ENCODE measurements around the gene SEZ6L2. TPM values are rescaled to one million over a fixed set of nuclear protein-coding genes. Genes with fewer than 3 reads are reported as not detected.

Gene SEZ6L2
- total and polyA plus RNA-seq, 9 of the 15 experiments (the other 6 are each of a cell fraction or from before 2014, with no cell fraction given), result 0.10 to 2.1 (median 0.72) TPM

DNA sequence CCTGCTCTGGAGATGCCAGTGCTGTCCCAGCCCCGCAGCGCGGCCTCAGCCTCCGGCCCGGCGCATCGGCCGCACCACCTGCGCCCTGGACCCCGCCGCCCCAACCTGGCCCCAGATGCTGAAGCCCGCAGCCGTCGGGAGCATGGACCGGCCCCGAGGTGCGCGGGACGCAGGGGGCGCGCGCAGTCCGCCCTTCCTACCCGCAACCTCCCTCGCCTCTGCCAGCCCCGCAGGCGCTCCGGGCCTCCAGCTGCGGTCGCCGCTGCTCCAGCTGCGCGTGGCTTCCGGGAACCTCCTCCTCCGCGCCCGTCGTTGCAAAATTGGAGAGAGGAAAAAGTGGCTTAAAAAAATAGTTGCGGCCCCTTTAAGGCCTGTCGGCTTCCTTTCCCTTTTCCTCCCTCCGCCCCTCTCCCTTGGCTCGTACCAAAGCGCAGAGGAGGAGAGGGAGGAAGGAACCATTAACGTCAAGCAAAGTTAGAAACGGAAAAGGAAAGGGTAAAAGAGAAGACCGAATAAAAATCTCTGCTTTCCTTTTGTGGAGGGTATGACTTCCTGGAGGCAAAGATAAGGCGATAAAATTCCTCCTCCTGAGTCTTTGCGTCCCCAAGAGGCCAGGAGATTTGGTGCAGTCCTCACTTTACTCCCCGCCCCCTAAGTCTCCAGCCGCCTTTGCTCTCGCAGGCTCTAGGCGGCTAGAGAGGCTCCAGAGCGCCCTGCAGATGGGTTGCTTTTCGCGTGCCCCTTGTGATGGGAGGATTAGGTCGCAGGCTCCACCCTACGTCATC, 36.3 kb downstream of the SEZ6L2 start, which contains the start of gene CDIPT (continued):
- TF ChIP-seq TCF3 (CRISPR knock-in tag; IDR thresholded peaks at IDR 0.05) (peak; percentile 26; the same call in 1 of the 2 replicates), MAFK (IDR thresholded peaks at IDR 0.05; ENCODE audit: low read length) (no peak), ZNF197 (CRISPR knock-in tag; IDR thresholded peaks at IDR 0.05; ENCODE audit: low read depth) (no peak), RFX1 (IDR thresholded peaks at IDR 0.05) (no peak), CREM (IDR thresholded peaks at IDR 0.05; ENCODE audit: low read depth) (peak; percentile 97), HLTF (IDR thresholded peaks at IDR 0.05) (no peak), NFXL1 (CRISPR knock-in tag; IDR thresholded peaks at IDR 0.05) (no peak), TRIM28 (IDR thresholded peaks at IDR 0.05) (peak; percentile 71; the same call in 1 of the 2 replicates), L3MBTL2 (IDR thresholded peaks at IDR 0.05) (peak; percentile 48), ETS2 (tag; IDR thresholded peaks at IDR 0.05; ENCODE audit: borderline replicate concordance, poor library complexity, severe bottlenecking) (no peak), CBFA2T2 (conservative IDR thresholded peaks at IDR 0.05) (no peak), HDAC1 (IDR thresholded peaks at IDR 0.05) (peak in 1 of 2 experiments; percentile 77; a peak in 2 of 4 replicates), GABPB2 (CRISPR knock-in tag; conservative IDR thresholded peaks at IDR 0.05) (no peak), TEAD2 (tag; IDR thresholded peaks at IDR 0.05) (no peak), GTF2A2 (tag; IDR thresholded peaks at IDR 0.05) (no peak)
- TF ChIP-seq, protein P1, sequence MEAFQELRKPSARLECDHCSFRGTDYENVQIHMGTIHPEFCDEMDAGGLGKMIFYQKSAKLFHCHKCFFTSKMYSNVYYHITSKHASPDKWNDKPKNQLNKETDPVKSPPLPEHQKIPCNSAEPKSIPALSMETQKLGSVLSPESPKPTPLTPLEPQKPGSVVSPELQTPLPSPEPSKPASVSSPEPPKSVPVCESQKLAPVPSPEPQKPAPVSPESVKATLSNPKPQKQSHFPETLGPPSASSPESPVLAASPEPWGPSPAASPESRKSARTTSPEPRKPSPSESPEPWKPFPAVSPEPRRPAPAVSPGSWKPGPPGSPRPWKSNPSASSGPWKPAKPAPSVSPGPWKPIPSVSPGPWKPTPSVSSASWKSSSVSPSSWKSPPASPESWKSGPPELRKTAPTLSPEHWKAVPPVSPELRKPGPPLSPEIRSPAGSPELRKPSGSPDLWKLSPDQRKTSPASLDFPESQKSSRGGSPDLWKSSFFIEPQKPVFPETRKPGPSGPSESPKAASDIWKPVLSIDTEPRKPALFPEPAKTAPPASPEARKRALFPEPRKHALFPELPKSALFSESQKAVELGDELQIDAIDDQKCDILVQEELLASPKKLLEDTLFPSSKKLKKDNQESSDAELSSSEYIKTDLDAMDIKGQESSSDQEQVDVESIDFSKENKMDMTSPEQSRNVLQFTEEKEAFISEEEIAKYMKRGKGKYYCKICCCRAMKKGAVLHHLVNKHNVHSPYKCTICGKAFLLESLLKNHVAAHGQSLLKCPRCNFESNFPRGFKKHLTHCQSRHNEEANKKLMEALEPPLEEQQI (IDR thresholded peaks at IDR 0.05), result no peak
- TF ChIP-seq, protein P2, sequence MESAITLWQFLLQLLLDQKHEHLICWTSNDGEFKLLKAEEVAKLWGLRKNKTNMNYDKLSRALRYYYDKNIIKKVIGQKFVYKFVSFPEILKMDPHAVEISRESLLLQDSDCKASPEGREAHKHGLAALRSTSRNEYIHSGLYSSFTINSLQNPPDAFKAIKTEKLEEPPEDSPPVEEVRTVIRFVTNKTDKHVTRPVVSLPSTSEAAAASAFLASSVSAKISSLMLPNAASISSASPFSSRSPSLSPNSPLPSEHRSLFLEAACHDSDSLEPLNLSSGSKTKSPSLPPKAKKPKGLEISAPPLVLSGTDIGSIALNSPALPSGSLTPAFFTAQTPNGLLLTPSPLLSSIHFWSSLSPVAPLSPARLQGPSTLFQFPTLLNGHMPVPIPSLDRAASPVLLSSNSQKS (CRISPR knock-in tag; IDR thresholded peaks at IDR 0.05), result no peak
- TF ChIP-seq, protein P3, sequence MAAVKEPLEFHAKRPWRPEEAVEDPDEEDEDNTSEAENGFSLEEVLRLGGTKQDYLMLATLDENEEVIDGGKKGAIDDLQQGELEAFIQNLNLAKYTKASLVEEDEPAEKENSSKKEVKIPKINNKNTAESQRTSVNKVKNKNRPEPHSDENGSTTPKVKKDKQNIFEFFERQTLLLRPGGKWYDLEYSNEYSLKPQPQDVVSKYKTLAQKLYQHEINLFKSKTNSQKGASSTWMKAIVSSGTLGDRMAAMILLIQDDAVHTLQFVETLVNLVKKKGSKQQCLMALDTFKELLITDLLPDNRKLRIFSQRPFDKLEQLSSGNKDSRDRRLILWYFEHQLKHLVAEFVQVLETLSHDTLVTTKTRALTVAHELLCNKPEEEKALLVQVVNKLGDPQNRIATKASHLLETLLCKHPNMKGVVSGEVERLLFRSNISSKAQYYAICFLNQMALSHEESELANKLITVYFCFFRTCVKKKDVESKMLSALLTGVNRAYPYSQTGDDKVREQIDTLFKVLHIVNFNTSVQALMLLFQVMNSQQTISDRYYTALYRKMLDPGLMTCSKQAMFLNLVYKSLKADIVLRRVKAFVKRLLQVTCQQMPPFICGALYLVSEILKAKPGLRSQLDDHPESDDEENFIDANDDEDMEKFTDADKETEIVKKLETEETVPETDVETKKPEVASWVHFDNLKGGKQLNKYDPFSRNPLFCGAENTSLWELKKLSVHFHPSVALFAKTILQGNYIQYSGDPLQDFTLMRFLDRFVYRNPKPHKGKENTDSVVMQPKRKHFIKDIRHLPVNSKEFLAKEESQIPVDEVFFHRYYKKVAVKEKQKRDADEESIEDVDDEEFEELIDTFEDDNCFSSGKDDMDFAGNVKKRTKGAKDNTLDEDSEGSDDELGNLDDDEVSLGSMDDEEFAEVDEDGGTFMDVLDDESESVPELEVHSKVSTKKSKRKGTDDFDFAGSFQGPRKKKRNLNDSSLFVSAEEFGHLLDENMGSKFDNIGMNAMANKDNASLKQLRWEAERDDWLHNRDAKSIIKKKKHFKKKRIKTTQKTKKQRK (IDR thresholded peaks at IDR 0.05; ENCODE audit: borderline replicate concordance, low read depth, low read length), result no peak
- TF ChIP-seq, protein P4, sequence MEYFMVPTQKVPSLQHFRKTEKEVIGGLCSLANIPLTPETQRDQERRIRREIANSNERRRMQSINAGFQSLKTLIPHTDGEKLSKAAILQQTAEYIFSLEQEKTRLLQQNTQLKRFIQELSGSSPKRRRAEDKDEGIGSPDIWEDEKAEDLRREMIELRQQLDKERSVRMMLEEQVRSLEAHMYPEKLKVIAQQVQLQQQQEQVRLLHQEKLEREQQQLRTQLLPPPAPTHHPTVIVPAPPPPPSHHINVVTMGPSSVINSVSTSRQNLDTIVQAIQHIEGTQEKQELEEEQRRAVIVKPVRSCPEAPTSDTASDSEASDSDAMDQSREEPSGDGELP (CRISPR knock-in tag; IDR thresholded peaks at IDR 0.05; ENCODE audit: borderline replicate concordance), result peak; percentile 93
- TF ChIP-seq, protein P5, sequence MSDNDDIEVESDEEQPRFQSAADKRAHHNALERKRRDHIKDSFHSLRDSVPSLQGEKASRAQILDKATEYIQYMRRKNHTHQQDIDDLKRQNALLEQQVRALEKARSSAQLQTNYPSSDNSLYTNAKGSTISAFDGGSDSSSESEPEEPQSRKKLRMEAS (CRISPR knock-in tag; IDR thresholded peaks at IDR 0.05), result no peak
- TF ChIP-seq, protein P6, sequence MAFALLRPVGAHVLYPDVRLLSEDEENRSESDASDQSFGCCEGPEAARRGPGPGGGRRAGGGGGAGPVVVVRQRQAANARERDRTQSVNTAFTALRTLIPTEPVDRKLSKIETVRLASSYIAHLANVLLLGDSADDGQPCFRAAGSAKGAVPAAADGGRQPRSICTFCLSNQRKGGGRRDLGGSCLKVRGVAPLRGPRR (CRISPR knock-in tag; IDR thresholded peaks at IDR 0.05), result no peak

Measured in K562 (cell line).